Ishikawa (cell line): ENCODE results near the gene C22orf23.

Experiments used
- CEBPB ChIP-seq: IDR thresholded peaks from 2 replicates; pipeline ENCODE4 v1.6.1; 2012
- CREB1 ChIP-seq: IDR thresholded peaks from 2 replicates; pipeline ENCODE4 v1.6.1; 2012; ENCODE audit warnings: low read depth
- EGR1 ChIP-seq: IDR thresholded peaks from 2 replicates; pipeline ENCODE4 v1.6.1; 2012
- EP300 ChIP-seq: IDR thresholded peaks from 2 replicates; pipeline ENCODE4 v1.6.1; 2012; ENCODE audit warnings: borderline replicate concordance
- RAD21 ChIP-seq: IDR thresholded peaks from 2 replicates; pipeline ENCODE4 v1.6.1; 2012; ENCODE audit warnings: low read depth
- TAF1 ChIP-seq: IDR thresholded peaks from 2 replicates; pipeline ENCODE4 v1.6.1; 2012; ENCODE audit warnings: low read depth, mild to moderate bottlenecking
- TCF12 ChIP-seq: IDR thresholded peaks from 2 replicates; pipeline ENCODE4 v1.6.1; 2012; ENCODE audit warnings: low read depth
- TEAD4 ChIP-seq: IDR thresholded peaks from 2 replicates; pipeline ENCODE4 v1.6.1; 2012
- YY1 ChIP-seq: IDR thresholded peaks from 2 replicates; pipeline ENCODE4 v1.6.1; 2012; ENCODE audit warnings: low read depth
- TF ChIP-seq, protein P1 (sequence below): IDR thresholded peaks from 2 replicates; pipeline ENCODE4 v1.6.1; 2012
- TF ChIP-seq, protein P2 (sequence below): IDR thresholded peaks from 2 replicates; pipeline ENCODE4 v1.6.1; 2012; ENCODE audit warnings: low read depth, mild to moderate bottlenecking
- TF ChIP-seq, protein P3 (sequence below): IDR thresholded peaks from 2 replicates; pipeline ENCODE4 v1.6.1; 2012

DNA sequence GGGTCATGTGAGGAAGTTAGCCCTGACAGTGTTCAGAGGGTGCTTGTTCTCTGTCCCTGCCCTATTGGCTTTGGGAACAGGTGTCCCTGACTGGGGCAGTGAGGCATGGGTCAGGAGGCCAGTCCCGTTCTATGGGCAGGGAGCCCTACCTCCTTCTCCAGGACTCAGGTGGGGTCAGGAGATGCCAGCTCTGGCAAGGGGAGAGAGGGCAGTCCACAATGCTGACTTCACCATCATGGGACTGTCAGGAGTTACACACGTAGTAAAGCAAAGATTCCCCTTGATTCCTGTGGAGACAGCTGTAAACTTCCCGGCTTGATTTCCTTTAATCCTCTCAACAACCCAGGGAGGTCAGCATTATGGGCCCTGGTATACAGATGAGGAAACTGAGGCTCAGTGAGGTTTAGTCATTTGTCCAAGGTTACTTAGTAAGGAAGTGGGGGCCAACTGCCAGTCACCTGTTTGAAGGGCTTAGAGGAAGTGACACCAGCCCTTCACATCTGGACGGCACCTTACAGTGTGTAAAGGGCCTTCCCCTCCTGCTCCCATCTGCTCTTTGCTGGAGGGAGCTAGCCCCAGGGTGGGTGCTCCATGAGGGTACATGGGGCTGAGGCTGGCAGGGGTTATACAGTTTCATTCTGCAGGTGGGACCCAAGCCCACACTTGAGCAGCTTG, 35.4 kb downstream of the C22orf23 start:
- TF ChIP-seq, protein P1, sequence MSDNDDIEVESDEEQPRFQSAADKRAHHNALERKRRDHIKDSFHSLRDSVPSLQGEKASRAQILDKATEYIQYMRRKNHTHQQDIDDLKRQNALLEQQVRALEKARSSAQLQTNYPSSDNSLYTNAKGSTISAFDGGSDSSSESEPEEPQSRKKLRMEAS = no peak
- TF ChIP-seq, protein P2, sequence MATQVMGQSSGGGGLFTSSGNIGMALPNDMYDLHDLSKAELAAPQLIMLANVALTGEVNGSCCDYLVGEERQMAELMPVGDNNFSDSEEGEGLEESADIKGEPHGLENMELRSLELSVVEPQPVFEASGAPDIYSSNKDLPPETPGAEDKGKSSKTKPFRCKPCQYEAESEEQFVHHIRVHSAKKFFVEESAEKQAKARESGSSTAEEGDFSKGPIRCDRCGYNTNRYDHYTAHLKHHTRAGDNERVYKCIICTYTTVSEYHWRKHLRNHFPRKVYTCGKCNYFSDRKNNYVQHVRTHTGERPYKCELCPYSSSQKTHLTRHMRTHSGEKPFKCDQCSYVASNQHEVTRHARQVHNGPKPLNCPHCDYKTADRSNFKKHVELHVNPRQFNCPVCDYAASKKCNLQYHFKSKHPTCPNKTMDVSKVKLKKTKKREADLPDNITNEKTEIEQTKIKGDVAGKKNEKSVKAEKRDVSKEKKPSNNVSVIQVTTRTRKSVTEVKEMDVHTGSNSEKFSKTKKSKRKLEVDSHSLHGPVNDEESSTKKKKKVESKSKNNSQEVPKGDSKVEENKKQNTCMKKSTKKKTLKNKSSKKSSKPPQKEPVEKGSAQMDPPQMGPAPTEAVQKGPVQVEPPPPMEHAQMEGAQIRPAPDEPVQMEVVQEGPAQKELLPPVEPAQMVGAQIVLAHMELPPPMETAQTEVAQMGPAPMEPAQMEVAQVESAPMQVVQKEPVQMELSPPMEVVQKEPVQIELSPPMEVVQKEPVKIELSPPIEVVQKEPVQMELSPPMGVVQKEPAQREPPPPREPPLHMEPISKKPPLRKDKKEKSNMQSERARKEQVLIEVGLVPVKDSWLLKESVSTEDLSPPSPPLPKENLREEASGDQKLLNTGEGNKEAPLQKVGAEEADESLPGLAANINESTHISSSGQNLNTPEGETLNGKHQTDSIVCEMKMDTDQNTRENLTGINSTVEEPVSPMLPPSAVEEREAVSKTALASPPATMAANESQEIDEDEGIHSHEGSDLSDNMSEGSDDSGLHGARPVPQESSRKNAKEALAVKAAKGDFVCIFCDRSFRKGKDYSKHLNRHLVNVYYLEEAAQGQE = no peak
- no peak for TF ChIP-seq YY1
- no peak for TF ChIP-seq TAF1
- TF ChIP-seq, protein P3, sequence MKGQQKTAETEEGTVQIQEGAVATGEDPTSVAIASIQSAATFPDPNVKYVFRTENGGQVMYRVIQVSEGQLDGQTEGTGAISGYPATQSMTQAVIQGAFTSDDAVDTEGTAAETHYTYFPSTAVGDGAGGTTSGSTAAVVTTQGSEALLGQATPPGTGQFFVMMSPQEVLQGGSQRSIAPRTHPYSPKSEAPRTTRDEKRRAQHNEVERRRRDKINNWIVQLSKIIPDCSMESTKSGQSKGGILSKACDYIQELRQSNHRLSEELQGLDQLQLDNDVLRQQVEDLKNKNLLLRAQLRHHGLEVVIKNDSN = no peak
- no peak for TF ChIP-seq CREB1
- no peak for TF ChIP-seq EGR1
- TF ChIP-seq TCF12 = no peak
- TF ChIP-seq CEBPB = no peak
- TF ChIP-seq EP300 = no peak
- no peak for TF ChIP-seq TEAD4
- no peak for TF ChIP-seq RAD21
